WTC11 (cell line): ENCODE measurements around the gene DHPS.

Experiments
- ATF1 ChIP-seq: sonication (generic); formaldehyde crosslinking; IDR thresholded peaks from 2 replicates; pipeline ENCODE4 v1.8.1; 2023; ENCODE audit warnings: mild to moderate bottlenecking, moderate library complexity, missing genetic modification reagents
- CTCF ChIP-seq: fragments of 200-600 bp; IDR thresholded peaks from 2 replicates; pipeline ENCODE4 v1.8.0; 2022; ENCODE audit warnings: antibody characterized with exemption
- ERG ChIP-seq: fragments of 250-450 bp; sonication (Bioruptor Pico); IDR thresholded peaks from 2 replicates; pipeline ENCODE4 v1.8.0; 2021; ENCODE audit warnings: mild to moderate bottlenecking
- ESRRA ChIP-seq: sonication (generic); formaldehyde crosslinking; IDR thresholded peaks from 2 replicates; pipeline ENCODE4 v1.8.1; 2022; ENCODE audit warnings: mild to moderate bottlenecking, missing genetic modification reagents, borderline replicate concordance
- JAZF1 ChIP-seq: fragments of 250-450 bp; sonication (Bioruptor Pico); IDR thresholded peaks from 2 replicates; pipeline ENCODE4 v1.9.0; 2021; ENCODE audit warnings: moderate library complexity, mild to moderate bottlenecking, inconsistent platforms
- NFYB ChIP-seq: sonication (generic); formaldehyde crosslinking; conservative IDR thresholded peaks from 2 replicates; pipeline ENCODE4 v1.8.0; 2022; ENCODE audit warnings: low read depth, missing genetic modification reagents
- NR2C2 ChIP-seq: sonication (generic); formaldehyde crosslinking; IDR thresholded peaks from 2 replicates; pipeline ENCODE4 v1.8.0; 2022; ENCODE audit warnings: mild to moderate bottlenecking, missing genetic modification reagents
- RELA ChIP-seq: sonication (generic); formaldehyde crosslinking; IDR thresholded peaks from 2 replicates; pipeline ENCODE4 v1.8.1; 2022; ENCODE audit warnings: missing genetic modification reagents, mild to moderate bottlenecking, borderline replicate concordance
- SP1 ChIP-seq: sonication (generic); formaldehyde crosslinking; conservative IDR thresholded peaks from 2 replicates; pipeline ENCODE4 v1.8.1; 2022; ENCODE audit warnings: missing genetic modification reagents
- STAT6 ChIP-seq: sonication (generic); formaldehyde crosslinking; conservative IDR thresholded peaks from 2 replicates; pipeline ENCODE4 v1.8.1; 2023; ENCODE audit warnings: mild to moderate bottlenecking, low read depth, missing genetic modification reagents, moderate library complexity
- USF2 ChIP-seq: sonication (generic); formaldehyde crosslinking; IDR thresholded peaks from 2 replicates; pipeline ENCODE4 v1.8.1; 2023; ENCODE audit warnings: mild to moderate bottlenecking, missing genetic modification reagents, moderate library complexity

GRCh38 chr19:12720296-12720695 is 38.6 kb upstream of the DHPS start:
- no peak for TF ChIP-seq ESRRA (CRISPR knock-in tag)
- no peak for TF ChIP-seq NR2C2 (CRISPR knock-in tag)
- TF ChIP-seq CTCF, result no peak
- TF ChIP-seq RELA (CRISPR knock-in tag), result no peak
- no peak for TF ChIP-seq STAT6
- no peak for TF ChIP-seq NFYB (CRISPR knock-in tag)
- TF ChIP-seq USF2 (CRISPR knock-in tag), result no peak
- TF ChIP-seq ERG, result no peak
- no peak for TF ChIP-seq SP1
- TF ChIP-seq ATF1 (CRISPR knock-in tag), result no peak
- TF ChIP-seq JAZF1 (CRISPR knock-in tag), result no peak
